Measurements from ENCODE around the gene MOCS2. TPM values are rescaled to one million over a fixed set of nuclear protein-coding genes. Genes with fewer than 3 reads are reported as not detected.

The MOCS2 gene
- polyA plus RNA-seq, 3 donors, result 4.4 to 20.5 (median 18.4) TPM

- no peak overlapping the region for H3K4me3 ChIP-seq (replicated peaks in 1 of 3; ENCODE audit: low read depth in 2 of 3, low read length in 3 of 3)
- H3K79me2 ChIP-seq (ENCODE audit: insufficient read depth, low read length), result no peaks in the 10 kb centered on the region
- 100% methylated on average over 1 of the region's 2 CpGs for WGBS (ENCODE audit: insufficient coverage)
- Mint-ChIP-seq H3K27me3 (ENCODE audit: low read depth in 3 of 3) (no peaks in the 10 kb centered on the region), H3K36me3 (no peaks in the 10 kb centered on the region), H3K27ac (peak overlapping the region in 1 of 7 donors; percentile 47), H3K9me3 (no peaks in the 10 kb centered on the region), H3K4me1 (no peaks in the 10 kb centered on the region), H3K4me3 (no peak overlapping the region)
- no peak for DNase-seq
- H2AFZ ChIP-seq (ENCODE audit: insufficient read depth, low read depth, low read length, poor library complexity, severe bottlenecking), result no peak overlapping the region
- no peak for TF ChIP-seq CTCF (IDR thresholded peaks at IDR 0.05)
- intact Hi-C loops (cut with micrococcal nuclease), result no loop called here
- no peaks in the 10 kb centered on the region for H3K9me3 ChIP-seq (replicated peaks in 1 of 2; ENCODE audit: control insufficient read depth in 1 of 2, insufficient read depth in 1 of 2, low read length in 2 of 2)
- H3K9ac ChIP-seq (ENCODE audit: insufficient read depth, low read length, poor library complexity, severe bottlenecking), result no peak overlapping the region
- H3K4me2 ChIP-seq (replicated peaks; ENCODE audit: extremely low read depth, low read length, poor library complexity, severe bottlenecking), result no peak overlapping the region
- no peaks in the 10 kb centered on the region for H3K4me1 ChIP-seq (ENCODE audit: control insufficient read depth in 1 of 2, insufficient read depth in 2 of 2, low read length in 2 of 2)
- no peak overlapping the region for H3K27ac ChIP-seq (ENCODE audit: low read depth in 1 of 2, low read length in 2 of 2)
- no peaks in the 10 kb centered on the region for H3K36me3 ChIP-seq (replicated peaks in 1 of 2; ENCODE audit: control insufficient read depth in 1 of 2, insufficient read depth in 2 of 2, low read length in 2 of 2)
- no peaks in the 10 kb centered on the region for H4K20me1 ChIP-seq (ENCODE audit: insufficient read depth, low read length)
- no peaks in the 10 kb centered on the region for H3K27me3 ChIP-seq (ENCODE audit: control insufficient read depth in 2 of 2, insufficient read depth in 2 of 2, low read length in 2 of 2)
Observed at GRCh38 chr5:53073348-53073747, 36.2 kb downstream of the MOCS2 start.

DNA sequence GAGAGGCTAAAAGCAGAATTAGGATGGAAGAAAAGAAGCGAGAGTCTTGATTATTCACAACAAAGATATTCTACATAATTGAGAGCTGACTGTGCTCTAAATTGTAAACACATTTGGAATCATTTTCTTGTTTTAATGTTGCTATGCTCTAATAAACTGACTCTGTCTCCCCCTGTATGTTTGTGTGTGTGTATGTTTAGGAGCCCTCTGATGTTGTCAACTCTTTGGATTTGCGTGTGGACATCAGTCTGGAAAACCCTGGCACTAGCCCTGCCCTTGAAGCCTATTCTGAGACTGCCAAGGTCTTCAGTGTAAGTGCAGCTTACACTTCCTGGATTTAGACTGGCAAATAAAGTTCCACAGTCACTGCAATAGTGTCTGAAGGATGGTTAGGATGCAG is 37.8 kb downstream of the MOCS2 start:
- H3K27ac ChIP-seq (ENCODE audit: low read depth in 1 of 2, low read length in 2 of 2), result no peak overlapping the region
- no peaks in the 10 kb centered on the region for H3K79me2 ChIP-seq (ENCODE audit: insufficient read depth, low read length)

More for the DNA sequence above, 37.8 kb downstream of the MOCS2 start:
- no peaks in the 10 kb centered on the region for H3K36me3 Mint-ChIP-seq
- H3K4me3 Mint-ChIP-seq, result no peak overlapping the region
- Histone ChIP-seq H3K9ac (ENCODE audit: insufficient read depth, low read length, poor library complexity, severe bottlenecking) (no peak overlapping the region), H3K27me3 (ENCODE audit: control insufficient read depth in 2 of 2, insufficient read depth in 2 of 2, low read length in 2 of 2) (no peaks in the 10 kb centered on the region), H4K20me1 (ENCODE audit: insufficient read depth, low read length) (no peaks in the 10 kb centered on the region), H3K4me3 (replicated peaks in 1 of 3; ENCODE audit: low read depth in 2 of 3, low read length in 3 of 3) (no peak overlapping the region), H3K4me2 (replicated peaks; ENCODE audit: extremely low read depth, low read length, poor library complexity, severe bottlenecking) (no peak overlapping the region), H2AFZ (ENCODE audit: insufficient read depth, low read depth, low read length, poor library complexity, severe bottlenecking) (no peak overlapping the region), H3K4me1 (ENCODE audit: control insufficient read depth in 1 of 2, insufficient read depth in 2 of 2, low read length in 2 of 2) (no peaks in the 10 kb centered on the region), H3K9me3 (replicated peaks in 1 of 2; ENCODE audit: control insufficient read depth in 1 of 2, insufficient read depth in 1 of 2, low read length in 2 of 2) (no peaks in the 10 kb centered on the region), H3K36me3 (replicated peaks in 1 of 2; ENCODE audit: control insufficient read depth in 1 of 2, insufficient read depth in 2 of 2, low read length in 2 of 2) (no peaks in the 10 kb centered on the region)
- H3K27ac Mint-ChIP-seq, result no peak overlapping the region
- no peak for DNase-seq
- TF ChIP-seq CTCF (IDR thresholded peaks at IDR 0.05), result no peak
- no peaks in the 10 kb centered on the region for H3K9me3 Mint-ChIP-seq
- H3K27me3 Mint-ChIP-seq (ENCODE audit: low read depth in 3 of 3), result no peaks in the 10 kb centered on the region
- no peaks in the 10 kb centered on the region for H3K4me1 Mint-ChIP-seq
- intact Hi-C loops (cut with micrococcal nuclease), result no loop called here
- 80% methylated on average over 1 of the region's 2 CpGs for WGBS (ENCODE audit: insufficient coverage)
